HG02571 (cell line): ENCODE data around the gene M6PR.
"Not testable (repeated sequence)": the region's sequence is repeated elsewhere in the genome, so short reads cannot be mapped to it uniquely, and the experiment has no call there.

Experiments used
- ATAC-seq: cut with Tn5 transposase; IDR thresholded peaks from one replicate; pipeline ENCODE4 v1.9.1; 2021; ENCODE audit warnings: mild to moderate bottlenecking, moderate library complexity; ENCODE audit not compliant: unreplicated experiment

M6PR gene

DNA sequence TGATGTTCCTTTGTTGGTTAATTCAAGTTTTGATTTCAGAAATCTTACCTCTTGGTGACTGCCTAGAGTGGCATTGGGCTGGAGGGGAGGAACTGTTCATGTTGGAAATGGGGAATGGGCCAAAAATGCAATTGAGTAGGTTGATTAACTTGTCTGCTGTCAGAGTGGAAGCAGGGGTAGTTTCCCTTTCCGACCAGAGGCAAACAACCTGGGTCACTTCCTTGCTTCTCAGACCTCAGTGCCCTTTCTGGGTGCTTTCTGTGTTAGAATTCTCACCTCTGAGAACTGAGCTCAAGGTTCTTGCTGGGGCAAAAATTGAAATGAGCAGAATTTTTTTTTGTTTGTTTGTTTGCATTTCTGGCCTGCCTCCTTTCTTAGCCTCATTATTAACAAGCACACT lies 2.3 kb upstream of the M6PR start:
- no peak for ATAC-seq

DNA sequence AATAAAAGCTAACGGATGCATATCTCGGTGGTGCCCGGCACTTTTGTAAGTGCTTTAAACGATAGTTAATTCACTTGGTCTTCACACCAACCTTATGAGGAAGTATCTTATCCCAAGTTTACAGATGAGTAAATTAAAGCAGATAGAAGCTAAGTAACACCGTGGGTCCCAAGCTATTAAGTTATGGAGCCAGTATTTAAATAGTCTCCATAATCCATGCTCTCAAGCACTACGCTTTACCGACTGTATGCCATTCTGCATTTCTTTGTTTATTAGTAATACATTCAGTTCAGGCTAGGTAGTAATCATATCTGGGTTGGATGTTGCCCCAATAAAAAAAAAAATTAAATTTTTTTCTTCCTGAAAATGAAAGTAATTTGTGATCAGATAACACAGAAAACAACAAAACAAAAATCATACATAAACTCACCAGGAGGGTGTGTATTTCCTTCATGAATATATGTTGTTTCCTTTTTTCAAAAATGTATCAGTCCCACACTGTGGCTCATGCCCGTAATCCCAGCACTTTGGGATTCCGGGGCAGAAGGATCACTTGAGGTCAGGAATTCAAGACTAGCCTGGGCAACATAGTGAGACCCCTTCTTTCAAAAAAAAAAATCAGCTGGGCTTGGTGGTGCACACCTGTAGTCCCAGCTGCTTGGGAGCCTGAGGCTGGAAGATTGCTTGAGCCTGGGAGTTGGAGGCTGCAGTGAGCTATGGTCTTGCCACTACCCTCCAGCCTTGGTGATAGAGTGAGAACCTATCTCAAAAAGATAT lies 1.4 kb upstream of the M6PR start:
- no peak for ATAC-seq

DNA sequence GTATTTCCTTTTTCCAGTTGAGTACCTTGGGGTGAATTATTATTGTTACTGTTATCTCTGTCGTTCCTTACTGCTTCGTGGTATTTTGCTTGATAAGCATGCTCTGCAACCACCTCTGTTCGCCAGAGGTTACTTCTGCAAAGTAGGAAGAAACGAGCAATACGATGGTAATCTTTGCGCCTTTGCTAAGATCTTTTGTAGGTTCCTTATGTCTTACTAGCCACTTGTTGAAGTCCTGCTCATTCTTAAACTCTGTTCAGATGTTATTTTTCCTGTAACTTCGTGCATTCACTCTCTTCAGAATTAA lies 729 bp upstream of the M6PR start:
- ATAC-seq = peak; percentile 3

DNA sequence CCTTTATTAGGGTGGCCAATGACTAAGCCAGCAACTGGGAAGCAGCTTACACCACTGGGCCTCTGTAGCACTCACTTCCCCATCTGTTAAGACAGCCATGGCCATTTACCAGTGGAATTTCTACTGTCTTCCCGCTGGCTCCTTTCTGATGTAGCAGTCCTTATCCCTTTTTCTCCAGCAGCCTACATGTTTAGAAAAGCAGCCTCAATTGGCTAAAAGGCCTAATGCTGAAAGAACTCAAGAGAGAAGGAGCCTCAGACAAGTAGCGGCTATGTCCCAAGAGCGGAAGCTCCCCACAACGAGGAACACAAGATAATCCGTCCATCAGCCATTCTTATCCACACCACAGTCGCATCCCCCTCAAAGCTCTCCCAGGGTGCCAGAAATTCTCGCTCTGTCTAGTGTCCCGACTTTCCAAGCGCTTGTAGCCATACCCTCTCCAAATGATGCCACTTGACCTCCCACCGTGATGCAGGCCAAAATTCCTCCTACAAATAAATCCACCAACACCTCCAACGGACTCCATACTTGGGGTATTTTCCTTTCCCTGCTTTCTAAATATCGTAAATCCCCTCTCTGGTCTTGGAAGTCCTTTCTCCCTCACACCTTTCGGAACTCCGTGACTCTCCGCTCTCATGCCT lies 624 bp downstream of the M6PR start:
- no peak for ATAC-seq

DNA sequence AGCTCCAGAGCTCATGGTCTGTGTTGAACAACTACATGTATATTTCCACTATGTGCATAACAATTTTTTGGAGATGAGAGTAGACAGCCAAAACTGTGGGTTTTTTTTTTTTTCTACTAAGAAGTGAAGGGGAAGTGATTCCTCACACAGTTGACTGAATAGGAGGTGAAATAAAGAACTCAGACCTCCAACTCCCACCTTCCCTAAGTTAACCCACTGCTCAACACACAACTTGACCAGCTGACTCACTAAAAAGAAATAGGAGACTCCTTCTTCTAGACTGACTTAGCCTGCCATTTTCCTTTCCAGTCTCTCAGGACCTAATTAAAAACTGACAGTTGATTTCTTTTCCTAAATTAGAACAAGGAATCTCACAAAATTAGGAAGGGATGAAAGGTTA lies 1.7 kb downstream of the M6PR start:
- ATAC-seq = no peak

DNA sequence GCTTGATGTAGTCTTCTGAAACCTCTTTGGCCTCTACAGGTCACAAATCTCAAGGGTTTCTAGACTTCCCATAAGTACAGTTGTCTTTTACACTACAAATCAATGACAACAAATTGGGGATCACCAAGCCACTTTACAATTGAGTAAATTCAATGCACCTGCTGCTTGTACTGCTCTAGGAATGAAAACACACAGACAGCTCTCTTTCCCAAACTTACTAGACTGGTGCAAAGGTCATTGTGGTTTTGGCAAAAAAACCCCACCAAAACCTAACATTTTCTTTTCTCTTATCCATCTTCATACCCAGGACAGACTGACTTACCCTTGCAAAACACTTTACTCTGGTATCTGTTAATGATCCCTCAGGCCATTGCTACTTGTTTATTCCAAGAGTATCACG lies 2.7 kb downstream of the M6PR start:
- ATAC-seq = no peak

DNA sequence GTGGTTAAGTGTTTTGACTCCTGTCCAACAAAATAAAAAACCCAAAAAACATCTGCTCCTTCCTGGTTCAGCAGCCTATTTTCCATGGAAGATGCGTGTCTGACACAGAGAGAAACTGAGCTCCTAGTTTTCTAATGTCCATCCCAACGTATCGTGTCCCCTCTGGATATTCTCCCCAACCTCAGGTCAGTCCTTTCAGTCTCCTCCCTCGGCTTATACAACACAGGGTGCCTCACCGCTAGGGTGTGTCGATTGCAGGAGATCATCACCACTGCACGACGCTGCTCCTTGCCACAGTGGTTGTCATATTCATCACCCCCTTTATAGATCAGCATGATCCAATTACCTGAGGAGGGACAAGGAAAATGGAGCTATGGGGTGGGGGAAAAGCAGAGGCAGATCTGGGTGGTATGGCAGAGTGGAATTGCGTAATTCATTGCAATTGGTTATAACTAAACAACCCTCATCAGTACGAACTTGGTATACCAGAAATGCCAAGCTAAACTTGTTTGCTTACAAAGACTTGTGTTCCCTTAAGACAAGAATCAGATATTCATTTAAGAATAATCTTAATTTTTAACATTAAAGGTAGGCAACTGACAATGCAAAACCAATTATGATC lies 5.8 kb downstream of the M6PR start:
- no peak for ATAC-seq

DNA sequence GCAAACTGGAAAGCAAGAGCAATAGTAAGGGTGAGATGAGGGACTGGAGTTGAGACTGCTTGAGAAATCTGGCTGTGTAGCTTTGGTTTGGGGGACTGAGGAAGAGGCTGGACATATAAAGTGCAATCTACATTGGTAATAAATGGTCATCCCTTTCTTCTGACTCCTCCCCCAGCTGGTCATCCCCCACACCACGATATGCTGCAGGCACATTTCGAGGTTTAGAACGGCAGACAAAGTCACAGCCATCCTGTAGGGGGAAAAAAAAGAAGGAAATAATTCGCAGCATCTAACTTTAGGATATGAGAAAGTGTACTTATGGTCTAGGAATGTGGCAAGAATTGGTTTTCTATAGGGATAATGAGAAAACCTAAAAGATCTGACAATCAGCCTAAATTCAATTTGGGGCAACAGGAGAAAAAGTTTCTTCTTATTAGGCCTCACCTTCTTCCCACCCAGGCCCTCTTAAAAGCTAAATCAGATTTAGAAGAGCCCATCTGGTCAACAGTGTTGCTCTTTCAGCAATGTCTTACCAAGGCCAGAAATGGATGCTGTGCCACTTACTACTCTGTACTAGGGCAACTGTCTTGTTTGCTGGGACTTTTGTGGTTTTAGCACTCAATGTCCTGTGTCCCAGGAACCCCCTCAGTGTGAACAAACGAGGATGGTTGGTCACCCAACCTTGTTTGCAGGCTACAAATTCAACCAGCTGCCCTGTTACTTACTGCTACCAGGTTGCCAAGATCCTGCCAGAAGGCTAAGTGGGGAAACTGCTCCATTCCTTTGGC lies 7.6 kb downstream of the M6PR start:
- no peak for ATAC-seq

DNA sequence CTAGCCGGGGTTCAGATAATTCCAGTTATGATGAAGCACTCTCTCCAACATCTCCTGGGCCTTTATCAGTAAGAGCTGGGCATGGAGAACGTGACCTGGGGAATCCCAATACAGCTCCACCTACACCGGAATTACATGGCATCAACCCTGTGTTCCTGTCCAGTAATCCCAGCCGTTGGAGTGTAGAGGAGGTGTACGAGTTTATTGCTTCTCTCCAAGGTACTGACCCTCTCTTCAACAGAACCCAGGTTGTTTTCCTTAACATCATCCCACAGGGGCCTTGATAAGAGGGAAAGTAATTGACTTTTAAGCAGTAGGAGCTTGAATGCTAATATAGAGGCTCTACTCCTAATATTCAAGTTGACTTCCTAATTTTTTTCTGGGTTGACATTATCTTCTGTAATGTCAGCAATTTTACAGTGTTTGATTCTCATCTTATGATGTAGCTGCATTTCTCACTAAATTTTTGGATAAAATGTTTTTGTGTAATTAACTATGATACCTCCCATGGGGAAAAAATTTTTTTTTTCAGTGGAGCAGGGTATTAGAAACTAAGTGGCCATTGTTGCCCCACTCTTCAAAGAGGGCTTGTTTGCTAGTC lies 11.5 kb downstream of the M6PR start:
- ATAC-seq = not testable (repeated sequence)

DNA sequence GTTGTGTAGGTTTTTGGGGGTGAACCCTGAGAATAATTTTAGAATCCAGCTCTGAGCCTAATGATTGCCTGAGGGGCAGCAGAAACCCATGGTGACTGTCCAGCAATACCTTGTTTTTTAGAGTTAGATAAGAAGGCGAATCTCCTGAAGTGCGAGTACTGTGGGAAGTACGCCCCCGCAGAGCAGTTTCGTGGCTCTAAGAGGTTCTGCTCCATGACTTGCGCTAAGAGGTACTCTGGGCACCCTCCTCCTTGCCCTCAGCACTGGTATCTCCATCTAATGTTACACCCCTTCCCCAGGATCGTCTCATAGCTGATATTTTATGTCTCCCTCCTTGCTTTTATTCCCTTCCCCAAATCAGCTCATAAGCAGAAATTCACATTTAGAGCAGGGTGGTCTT lies 12.7 kb downstream of the M6PR start:
- ATAC-seq = no peak

DNA sequence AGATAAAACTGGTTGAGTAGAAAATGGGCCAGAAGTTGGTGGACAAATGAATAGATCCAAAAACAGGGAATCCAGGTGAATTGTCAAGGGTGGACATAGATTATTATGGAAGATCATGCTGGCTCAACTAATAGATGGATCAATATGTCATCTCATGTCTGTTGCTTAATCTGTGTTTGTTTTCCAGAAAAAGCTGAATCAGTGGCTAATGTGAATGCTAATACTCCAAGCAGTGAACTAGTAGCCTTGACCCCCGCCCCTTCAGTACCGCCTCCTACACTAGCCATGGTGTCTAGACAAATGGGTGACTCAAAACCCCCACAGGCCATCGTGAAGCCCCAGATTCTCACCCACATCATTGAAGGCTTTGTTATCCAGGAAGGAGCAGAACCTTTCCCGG lies 15.4 kb downstream of the M6PR start:
- not testable (repeated sequence) for ATAC-seq

DNA sequence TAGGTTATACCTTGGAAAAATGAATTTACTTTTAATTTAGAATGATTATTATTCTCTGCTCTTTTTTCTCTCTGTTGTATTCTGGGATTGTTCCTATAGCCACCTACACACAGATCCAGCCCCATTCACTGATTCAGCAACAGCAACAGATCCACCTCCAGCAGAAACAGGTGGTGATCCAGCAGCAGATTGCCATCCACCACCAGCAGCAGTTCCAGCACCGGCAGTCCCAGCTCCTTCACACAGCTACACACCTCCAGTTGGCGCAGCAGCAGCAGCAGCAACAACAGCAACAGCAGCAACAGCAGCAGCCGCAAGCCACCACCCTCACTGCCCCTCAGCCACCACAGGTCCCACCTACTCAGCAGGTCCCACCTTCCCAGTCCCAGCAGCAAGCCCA lies 17.0 kb downstream of the M6PR start:
- ATAC-seq = not testable (repeated sequence)

DNA sequence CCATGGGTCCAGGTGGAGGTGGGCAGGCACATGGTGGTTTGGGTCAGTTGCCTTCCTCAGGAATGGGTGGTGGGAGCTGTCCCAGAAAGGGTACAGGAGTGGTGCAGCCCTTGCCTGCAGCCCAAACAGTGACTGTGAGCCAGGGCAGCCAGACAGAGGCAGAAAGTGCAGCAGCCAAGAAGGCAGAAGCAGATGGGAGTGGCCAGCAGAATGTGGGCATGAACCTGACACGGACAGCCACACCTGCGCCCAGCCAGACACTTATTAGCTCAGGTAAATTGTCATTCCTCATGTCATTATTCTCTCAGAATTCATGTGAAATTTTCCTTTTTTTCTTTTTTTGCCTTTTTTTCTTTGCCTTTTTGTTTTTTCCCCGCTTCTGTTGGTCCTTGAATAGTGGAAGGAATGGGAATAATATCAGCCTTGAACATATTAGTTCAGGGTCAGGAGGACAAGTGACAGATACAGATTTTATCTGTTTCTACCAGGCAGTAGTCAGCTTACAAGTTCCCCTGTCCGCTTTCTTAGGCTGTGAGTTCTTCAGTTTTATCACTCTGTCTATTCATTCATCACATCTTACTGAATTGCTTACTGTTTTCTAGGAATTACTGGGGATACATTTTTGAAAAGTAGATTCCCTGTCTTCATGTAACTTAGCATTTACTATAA lies 18.7 kb downstream of the M6PR start:
- ATAC-seq = not testable (repeated sequence)

DNA sequence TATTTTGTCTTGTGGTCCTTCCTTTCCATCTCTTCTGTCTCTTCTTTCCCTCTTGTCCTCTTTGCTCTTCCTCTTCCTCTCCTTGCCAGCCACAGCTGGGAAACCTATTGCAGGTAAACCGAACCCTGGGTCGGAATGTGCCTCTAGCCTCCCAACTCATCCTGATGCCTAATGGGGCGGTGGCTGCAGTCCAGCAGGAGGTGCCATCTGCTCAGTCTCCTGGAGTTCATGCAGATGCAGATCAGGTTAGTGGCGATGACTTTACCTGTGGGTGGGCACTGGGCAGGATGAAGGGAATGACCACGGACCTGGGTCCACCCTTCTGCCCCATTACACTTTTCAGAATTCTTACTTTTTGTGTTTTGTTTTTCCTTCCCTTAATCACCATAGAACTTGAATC lies 26.9 kb downstream of the M6PR start:
- ATAC-seq = no peak

DNA sequence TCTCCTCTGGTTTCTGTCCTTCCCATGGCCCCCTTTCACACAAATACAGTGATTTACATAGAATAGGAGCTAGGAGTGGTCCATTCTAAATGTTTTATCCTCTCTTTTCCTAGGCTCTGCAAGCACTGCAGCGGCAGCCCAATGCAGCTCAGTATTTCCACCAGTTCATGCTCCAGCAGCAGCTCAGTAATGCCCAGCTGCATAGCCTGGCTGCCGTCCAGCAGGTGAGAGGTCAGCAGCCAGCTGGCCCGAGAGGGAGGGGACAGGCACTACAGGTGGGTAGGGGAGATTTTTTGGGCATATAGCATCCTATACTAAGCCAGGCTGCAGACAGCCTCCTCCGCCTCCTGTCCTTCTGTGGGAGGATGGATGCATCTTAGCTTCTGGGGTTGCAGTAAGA lies 29.8 kb downstream of the M6PR start:
- ATAC-seq = not testable (repeated sequence)

DNA sequence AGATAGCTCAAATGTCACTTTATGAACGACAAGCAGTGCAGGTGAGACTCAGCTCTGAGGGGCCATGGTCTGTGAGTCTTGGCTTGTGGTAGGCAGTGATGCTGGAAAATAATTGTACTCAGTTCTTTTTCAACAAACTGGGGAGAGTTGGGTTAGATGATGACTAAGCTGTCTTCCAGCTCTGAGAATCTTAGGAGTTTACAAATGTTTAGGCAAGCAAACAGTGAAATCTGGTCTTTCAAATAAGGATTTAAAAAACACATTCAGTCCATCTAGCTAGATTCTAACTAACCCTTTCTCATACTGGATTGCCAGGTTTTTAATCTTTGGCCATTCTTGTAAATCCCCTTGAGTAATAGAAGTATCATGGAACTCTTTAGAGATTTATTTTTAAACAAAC lies 31.7 kb downstream of the M6PR start:
- ATAC-seq = no peak

DNA sequence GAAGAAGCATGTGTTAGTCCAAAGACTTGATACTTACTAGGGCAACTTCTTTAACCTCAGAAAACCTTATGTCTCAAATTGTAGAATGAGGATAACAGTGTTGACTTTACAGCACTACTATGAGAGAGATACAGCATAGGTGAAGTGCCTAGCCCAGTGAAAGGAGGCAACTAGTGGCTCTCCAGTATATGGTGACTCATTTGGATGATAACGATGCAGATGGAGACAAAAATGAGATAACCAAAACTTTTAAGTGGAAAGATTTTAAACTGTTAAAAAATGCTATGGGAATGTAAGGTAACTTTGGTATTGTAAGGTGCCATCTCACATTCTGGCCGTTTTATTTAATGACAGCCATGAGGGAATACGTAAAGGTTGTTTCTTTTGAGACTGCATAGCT lies 32.4 kb downstream of the M6PR start:
- ATAC-seq = no peak

DNA sequence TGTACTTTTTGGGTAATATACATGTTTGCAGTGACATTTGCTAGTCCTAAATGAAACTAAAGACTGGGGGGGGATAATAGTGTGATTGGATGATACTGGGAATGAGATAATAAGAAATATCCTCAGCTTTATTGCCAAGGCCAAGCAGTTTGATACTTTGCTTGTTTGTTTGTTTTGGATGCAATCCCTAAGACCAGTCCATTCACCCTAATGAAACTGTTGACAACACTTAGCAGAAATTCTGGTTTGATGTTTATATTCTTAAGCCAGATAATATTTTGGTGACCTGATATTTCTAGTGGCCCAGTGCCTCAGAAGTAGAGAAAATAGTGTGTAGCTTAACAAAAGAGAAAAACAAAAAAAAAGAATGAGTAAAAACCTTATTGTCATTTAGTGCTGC lies 33.3 kb downstream of the M6PR start:
- ATAC-seq = no peak

DNA sequence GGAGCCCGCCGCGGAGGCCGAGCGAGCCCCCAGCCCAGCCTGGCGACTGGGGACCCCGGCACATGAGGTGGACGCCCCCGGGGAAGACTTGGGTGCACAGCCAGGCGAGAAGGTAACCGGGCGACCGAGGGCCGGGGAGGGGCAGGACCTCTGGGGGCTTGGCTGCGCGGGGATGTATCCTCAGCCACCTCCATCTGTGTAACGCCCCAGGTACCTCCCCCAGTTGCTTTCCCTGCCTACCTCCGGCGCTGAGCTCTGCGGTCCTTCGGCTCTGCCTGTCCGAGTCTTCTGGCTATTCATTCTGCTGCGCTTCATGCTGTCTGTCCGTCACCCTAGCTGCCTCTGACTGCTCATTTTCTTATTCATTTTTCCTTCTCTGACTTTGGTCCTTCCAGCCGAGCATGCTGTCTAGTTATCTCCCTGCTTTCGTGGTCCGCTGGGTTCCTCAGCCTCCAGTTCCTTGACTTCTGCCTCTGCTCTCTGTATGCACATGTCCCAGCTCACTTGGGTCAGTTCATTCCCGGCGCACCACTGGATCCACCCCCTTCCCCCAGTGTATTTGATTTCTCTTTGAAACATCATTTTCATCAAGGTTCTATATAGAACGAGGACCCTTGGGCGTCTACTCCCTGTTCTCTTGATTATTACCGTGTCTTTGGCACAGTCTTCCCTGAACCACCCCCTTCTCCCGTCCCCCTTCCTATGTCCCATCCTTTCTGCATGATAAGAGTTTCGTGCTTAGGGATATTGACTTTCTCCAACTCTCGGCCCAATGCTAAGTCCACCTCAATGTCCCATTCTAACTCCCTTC lies 34.5 kb downstream of the M6PR start:
- ATAC-seq = peak; percentile 67
